Right lobe of liver (tissue), 4 donors: ENCODE data around the gene WDR20.

Source experiments
- CTCF ChIP-seq, 4 donors: fragments of 200-600 bp in 3 of 4; fragments of 450-650 bp in 1 of 4; IDR thresholded peaks; one replicate each; pipeline versions ENCODE4 v1.5.1 to v1.8.0; 2016 to 2022; ENCODE audit warnings: antibody characterized with exemption in 4 of 4, mild to moderate bottlenecking in 2 of 4
- POLR2A ChIP-seq: fragments of 450-650 bp; IDR thresholded peaks from one replicate; pipeline ENCODE4 v1.6.1; 2017; ENCODE audit warnings: antibody characterized with exemption, mild to moderate bottlenecking
- donor health status: DM: no; HTN: no; CAD: no.
- donor health status: DM: no; HTN: no; CAD: no.
- donor health status: DM: no; HTN: yes; CAD: no.

GRCh38 chr14:102131741-102132140, 8.0 kb upstream of the WDR20 start:
- TF ChIP-seq CTCF (IDR thresholded peaks at IDR 0.05) (no peak), POLR2A (no peak)
